ENCODE measurements around the gene DGCR2.

The DGCR2 gene

DNA sequence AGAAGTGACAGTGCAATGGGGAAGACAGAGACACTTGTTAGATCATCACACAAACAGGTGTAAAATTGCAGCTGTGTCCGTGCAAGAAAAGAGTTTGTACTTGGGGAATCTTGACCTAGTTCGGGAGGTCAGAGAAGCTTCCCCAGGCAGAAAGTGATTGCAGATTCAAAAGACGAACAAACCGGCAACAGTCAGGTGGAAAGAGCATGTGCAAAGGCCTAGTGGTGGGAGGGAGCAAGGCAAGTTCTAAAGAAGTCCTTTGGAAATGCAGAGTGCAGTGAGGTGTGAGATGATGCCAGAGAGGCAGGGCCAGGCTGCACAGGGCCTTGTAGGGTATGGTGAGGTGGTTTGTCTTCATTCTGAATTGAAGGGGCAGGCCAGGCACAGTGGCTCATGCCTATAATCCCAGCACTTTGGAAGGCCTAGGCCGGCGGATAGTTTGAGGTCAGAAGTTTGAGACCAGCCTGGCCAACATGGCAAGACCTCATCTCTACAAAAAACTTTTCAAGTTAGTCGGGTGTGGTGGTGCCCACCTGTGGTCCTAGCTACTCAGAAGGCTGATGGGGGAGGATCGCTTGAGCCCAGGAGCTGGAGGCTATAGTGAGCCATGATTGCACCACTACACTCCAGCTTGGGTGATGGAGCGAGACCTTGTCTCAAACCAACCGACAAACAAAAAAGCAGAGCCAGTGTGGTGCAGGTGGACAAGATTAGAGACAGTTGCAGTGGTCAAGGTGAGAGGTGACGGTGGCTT is 24.2 kb upstream of the DGCR2 start:
- DNase-seq (ENCODE audit: low spot score), result no peak

DNA sequence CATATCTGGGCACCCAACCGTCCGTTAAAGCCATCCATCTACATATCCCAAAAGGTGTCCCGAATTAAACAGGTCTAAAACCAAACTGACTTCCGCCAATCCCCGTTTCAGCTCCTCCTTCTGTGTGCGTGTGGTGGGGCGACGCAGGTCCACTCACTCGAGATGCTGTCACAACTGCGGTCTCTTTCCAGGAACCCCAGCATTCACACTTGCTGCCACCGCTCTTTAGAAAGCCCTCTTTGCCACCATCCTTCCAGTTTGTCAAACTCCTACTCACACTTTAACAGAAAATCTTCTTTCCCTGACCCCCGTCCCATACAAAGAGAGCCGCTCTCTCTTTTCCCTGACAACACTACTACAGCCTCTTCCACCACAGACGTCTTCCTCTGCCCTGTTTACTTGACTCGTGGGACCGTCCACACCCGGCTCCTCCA is 21.8 kb upstream of the DGCR2 start:
- DNase-seq (ENCODE audit: low spot score), result no peak

DNA sequence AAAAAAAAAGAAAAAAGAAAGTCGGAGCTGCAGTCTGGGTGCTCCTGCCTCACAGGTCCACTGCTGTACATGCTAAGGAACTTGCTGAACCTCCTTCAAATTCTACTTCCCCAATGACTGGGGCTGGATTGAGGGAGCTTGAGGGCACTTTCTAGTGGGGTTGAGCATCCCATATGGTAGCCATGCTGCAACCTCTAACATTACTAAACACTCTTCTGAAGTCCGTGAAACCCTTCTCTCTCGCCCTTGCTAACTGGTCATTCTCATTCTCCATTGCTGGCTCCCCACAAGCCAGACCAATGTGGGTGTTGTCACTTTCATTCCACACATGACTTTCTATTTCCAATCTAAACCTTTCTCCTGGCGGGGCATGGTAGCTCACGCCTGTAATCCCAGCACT is 21.0 kb upstream of the DGCR2 start:
- no peak for DNase-seq (ENCODE audit: low spot score)

GRCh38 chr22:19142394-19142793 is 20.2 kb upstream of the DGCR2 start:
- no peak for DNase-seq (ENCODE audit: low spot score)

- no peak for DNase-seq (ENCODE audit: low spot score)
Observed at GRCh38 chr22:19139974-19140373, 17.8 kb upstream of the DGCR2 start.

GRCh38 chr22:19139001-19139356 is 16.8 kb upstream of the DGCR2 start:
- no peak for DNase-seq (ENCODE audit: low spot score)

GRCh38 chr22:19138217-19139000 is 16.2 kb upstream of the DGCR2 start:
- DNase-seq (ENCODE audit: low spot score), result no peak

DNA sequence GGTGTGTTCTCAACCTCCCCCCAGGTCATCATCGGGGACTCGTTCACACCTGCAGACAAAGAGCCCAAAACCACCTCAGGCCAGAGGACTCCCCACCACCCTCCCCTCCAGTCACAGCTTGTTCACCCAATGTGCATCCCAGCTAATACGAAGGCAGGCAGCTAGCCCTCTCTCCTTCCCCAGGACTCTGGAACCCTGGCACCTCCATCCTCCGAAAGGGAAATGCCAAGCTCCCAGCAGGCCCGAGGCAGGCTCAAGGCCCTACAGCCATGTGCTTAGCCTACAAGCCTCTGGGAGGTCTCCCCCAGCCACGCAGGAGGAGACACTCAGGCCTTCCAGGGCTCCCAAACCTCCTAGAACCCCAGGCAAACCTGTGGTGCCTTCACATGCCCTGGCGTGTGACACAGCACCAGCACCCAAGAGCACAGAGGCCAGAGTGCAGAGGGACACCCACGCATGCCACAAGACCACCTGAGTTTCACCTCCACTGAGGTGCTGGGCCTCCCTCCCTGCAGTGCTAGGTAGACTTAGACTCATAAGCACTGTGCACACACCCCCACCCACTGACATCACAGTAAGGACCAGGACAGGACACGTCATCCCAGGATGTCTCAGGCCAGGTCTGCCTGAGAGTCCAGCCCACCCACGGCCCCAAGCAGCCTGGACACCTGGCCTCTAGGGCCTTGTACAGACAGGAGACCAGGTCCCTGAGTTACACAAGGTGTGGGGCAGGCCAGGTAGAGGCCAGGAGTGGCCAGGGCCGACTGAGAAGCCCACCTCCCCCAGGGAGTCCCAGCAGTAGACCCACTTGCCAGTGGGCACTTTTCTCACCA is 15.4 kb upstream of the DGCR2 start:
- no peak for DNase-seq (ENCODE audit: low spot score)

DNA sequence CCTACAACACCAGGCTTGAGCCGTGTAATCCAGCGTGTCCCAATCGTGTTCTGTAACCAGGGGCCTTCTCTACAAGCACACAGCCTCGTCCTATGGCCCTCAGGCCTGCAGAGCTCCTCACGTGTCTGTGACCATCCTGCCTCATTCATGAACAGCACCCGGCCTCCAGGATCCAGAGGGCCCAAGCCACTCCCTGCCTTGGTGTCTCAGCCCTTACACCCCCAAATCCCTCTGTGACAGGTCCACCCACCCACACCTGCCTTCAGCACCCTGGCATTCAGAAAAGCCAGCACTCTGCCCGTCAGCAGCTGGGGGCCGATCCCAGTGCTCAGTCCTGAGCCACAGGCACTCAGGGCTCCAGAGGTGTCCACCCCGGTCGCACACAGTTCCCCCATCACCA is 14.7 kb upstream of the DGCR2 start:
- no peak for DNase-seq (ENCODE audit: low spot score)

DNA sequence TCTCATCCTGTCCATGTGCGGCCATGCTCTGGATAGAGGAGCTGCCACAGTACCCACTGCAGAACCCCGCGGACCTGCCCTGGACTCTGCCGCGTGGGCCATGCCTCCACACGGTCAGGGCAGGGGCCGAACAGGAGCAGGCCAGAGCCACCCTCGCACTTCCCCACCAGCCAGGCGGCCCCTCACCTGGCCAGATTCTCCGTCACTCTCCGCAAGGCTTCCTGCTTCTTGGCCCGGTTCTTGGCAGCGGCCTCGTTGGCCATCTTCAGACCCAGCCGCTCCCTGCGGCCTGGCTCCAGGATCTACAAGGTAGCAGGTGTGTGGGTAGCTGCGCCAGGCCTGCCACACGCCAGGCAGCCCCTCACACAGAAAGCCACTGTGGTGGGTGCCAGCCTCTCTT is 12.7 kb upstream of the DGCR2 start:
- DNase-seq (ENCODE audit: low spot score), result no peak

DNA sequence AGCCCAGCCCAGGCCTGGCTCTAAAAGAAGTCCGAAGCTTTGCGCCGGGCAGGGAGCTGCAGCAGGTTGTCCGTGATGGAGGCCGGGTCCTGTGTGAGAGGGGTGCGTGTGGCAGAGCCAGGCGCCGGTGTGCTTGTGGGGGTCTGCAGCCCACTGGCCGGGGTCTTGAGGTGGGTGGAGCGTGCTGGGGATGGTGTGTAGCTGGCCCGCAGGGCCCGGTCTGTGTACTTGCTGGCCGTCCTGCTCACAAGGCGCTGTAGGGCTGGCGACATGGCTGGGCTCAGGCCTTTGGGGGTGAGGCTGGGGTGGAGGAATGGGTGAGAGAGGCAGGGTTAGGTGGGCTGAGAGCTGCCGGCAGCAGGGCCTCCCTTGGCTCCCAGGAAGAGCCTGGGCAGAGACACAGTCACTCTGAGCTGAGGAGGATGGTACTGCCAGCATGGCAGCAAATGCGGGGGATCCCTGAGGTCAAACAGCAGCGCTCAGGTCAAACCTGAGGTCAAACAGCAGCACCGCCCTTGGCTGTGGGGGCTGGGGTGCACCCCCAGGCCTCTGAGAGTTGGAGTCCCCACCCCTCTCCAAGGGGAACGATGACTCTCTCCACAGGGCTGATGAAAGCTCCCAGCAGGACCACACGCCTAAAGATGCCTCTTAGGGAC is 12.1 kb upstream of the DGCR2 start:
- DNase-seq (ENCODE audit: low spot score), result no peak

GRCh38 chr22:19133561-19133960 is 11.3 kb upstream of the DGCR2 start:
- DNase-seq (ENCODE audit: low spot score), result no peak

DNA sequence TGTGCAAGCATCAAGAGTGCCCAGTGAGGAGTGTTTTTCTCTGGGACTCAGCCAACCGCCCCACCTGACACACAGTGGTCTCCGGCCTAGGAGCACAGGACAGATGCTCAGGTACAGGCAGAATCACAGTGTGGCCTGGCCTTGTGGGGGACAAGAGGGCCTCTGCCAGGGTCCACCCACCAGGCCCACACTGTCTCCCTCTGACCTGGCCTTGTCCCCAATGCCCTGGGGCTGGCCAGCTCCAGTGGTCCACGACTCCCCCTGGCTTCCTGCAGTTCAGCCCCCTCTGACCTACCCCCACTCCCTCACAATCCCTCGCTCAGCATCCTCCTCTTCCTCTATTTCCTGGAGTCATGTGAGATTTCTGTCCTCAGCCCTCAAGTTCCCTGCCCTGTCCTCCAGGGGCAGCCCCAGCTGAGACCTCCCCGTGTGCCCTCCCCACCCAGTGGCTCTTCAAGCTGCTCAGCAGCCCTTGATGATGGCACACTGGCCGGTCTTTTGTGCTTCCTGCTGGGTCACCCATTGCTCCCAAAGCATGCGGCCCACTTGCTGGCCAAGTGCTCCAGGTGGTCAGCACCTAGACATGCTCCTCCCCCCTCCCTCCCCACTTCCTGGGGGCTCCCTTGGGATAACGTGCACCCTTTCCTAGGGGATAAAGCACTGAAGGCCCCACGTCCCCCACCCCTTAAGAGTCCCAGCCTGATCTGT is 10.6 kb upstream of the DGCR2 start:
- DNase-seq (ENCODE audit: low spot score), result no peak

GRCh38 chr22:19132153-19132552 is 9.9 kb upstream of the DGCR2 start:
- no peak for DNase-seq (ENCODE audit: low spot score)

DNA sequence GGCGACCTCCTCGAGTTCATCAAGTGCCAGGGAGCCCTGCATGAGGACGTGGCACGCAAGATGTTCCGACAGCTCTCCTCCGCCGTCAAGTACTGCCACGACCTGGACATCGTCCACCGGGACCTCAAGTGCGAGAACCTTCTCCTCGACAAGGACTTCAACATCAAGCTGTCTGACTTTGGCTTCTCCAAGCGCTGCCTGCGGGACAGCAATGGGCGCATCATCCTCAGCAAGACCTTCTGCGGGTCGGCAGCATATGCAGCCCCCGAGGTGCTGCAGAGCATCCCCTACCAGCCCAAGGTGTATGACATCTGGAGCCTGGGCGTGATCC is 9.4 kb upstream of the DGCR2 start:
- no peak for DNase-seq (ENCODE audit: low spot score)

DNA sequence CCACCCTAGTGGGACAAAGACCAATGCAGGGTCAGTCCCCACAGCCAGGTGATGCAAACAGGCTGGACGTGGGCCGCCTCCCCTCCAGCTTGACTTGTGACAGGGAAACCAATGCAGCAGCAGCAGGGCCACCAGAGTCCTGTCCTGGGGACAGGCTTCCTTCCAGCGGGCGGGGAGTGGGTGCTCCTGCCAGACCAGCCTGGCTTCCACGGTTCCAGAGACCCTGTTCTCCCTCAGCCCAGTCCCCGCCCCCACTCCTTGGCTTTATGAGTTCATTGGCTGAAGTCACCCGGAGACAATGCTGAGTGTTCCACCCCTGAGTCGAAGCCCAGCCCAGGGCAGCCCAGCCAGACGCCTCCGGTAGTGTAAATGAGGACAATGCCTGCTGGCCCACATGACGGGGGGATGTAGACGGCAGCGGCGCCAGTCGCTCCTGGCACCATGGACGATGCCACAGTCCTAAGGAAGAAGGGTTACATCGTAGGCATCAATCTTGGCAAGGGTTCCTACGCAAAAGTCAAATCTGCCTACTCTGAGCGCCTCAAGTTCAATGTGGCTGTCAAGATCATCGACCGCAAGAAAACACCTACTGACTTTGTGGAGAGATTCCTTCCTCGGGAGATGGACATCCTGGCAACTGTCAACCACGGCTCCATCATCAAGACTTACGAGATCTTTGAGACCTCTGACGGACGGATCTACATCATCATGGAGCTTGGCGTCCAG is 8.9 kb upstream of the DGCR2 start, which contains the start of gene TSSK2:
TSS of gene TSSK2 (plus strand) at position 350 of the 726 bp plus-strand sequence. CDS start at position 442, 92 bp downstream.
- no peak for DNase-seq (ENCODE audit: low spot score)

GRCh38 chr22:19129871-19130270 is 7.7 kb upstream of the DGCR2 start:
- DNase-seq (ENCODE audit: low spot score), result no peak

DNA sequence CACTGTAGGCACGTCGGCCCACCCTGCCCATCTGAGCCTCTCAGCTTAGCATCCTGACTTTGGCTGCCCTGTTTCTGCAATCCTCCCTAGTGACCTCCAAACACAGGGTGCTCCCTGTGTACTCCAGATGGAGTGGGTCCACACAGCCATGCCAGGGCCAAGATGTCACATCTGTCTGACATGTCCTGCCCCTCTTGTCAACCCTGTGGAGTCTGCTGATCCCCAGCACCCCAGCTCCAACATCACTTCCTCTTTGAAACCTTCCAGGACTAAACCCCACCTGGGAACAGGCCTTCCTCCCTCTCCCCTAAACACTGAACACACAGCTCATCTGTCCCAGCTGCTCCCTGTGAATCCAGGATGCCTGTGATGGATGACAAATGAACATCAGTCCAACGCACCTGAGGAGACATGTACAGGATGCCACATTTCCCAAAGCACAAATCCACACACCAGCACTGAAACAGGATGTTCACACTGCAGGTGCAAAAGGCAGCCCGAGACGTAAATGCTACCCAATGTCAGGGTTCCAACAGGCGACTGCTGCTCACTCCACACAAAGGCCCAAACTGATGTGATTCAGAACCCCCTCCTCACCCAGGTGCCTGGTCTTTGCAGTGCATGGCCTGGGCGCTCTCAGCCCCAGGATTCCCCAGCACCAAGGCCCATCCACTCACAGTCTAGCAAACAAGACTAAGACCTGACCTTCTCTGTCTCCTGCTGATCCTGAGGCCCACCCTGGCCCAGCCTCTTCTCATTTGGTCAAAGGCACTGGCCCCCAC is 6.9 kb upstream of the DGCR2 start:
- DNase-seq (ENCODE audit: low spot score), result no peak

- no peak for DNase-seq (ENCODE audit: low spot score)
Observed at GRCh38 chr22:19128009-19128401, 5.8 kb upstream of the DGCR2 start.

All from globus pallidus (tissue), 1 donor.